Gastroesophageal sphincter (tissue), 4 donors: ENCODE measurements around the gene ESM1. TPM values are rescaled to one million over a fixed set of nuclear protein-coding genes. Genes with fewer than 3 reads are reported as not detected.

ENCODE experiments used
- ATAC-seq: fragments of 150-250 bp; one replicate; pipeline ENCODE4 v1.9.1; 2016; ENCODE audit warnings: mild to moderate bottlenecking, moderate library complexity
- H3K27ac ChIP-seq, 4 donors: fragments of 200-600 bp; sonication (generic) in 3 of 4; 1 replicate in 3 of 4; 2 replicates in 1 of 4; pipeline ENCODE4 v1.5.1; 2016 to 2019
- H3K27me3 ChIP-seq: fragments of 200-600 bp; sonication (generic); one replicate; pipeline ENCODE4 v1.5.1; 2019
- H3K36me3 ChIP-seq, 2 donors: fragments of 200-600 bp; sonication (generic); one replicate each; pipeline ENCODE4 v1.5.1; 2019; ENCODE audit warnings: control low read depth in 1 of 2
- H3K4me1 ChIP-seq, 3 donors: fragments of 200-600 bp; sonication (generic); 1 replicate in 2 of 3; 2 replicates in 1 of 3; pipeline ENCODE4 v1.5.1; 2016 to 2019; ENCODE audit warnings: control low read depth in 2 of 3
- H3K4me3 ChIP-seq, 2 donors: fragments of 200-600 bp; sonication (generic); one replicate each; pipeline ENCODE4 v1.5.1; 2019; ENCODE audit warnings: mild to moderate bottlenecking in 1 of 2, moderate library complexity in 1 of 2
- H3K9me3 ChIP-seq, 3 donors: fragments of 200-600 bp; sonication (generic); one replicate each; pipeline ENCODE4 v1.5.1; 2017 to 2019; ENCODE audit warnings: control low read depth in 2 of 3
- EP300 ChIP-seq: sonication (generic); formaldehyde crosslinking; IDR thresholded peaks from one replicate; pipeline ENCODE4 v1.6.1; 2017; ENCODE audit warnings: antibody characterized with exemption, mild to moderate bottlenecking
- POLR2A ChIP-seq, 2 donors: fragments of 450-650 bp; IDR thresholded peaks; one replicate each; pipeline ENCODE4 v1.6.1; 2017; ENCODE audit warnings: antibody characterized with exemption in 2 of 2, mild to moderate bottlenecking in 2 of 2, moderate library complexity in 1 of 2
- POLR2AphosphoS5 ChIP-seq: sonication (generic); formaldehyde crosslinking; IDR thresholded peaks from one replicate; pipeline ENCODE4 v1.6.1; 2017; ENCODE audit warnings: antibody characterized with exemption
- WGBS, 2 donors: methylation state at CpG; one replicate each; pipeline ENCODE4 v1.1.5; 2018; ENCODE audit warnings: low coverage in 1 of 2; 5-methylcytosine and 5-hydroxymethylcytosine counted together
- total RNA-seq, 4 donors: library from RNA; depleted of rRNA; stranded (reverse); fragments of >200 nt; gene quantifications; one replicate each; pipeline ENCODE4 v1.1.0, GENCODE V29; 2016
- TF ChIP-seq, protein P1 (sequence below), 4 experiments: fragments of 200-600 bp in 2 of 4; fragments of 450-650 bp in 2 of 4; sonication (generic) in 1 of 4; IDR thresholded peaks; one replicate each; pipeline ENCODE4 v1.5.1; 2017 to 2019; ENCODE audit warnings: antibody characterized with exemption in 4 of 4, mild to moderate bottlenecking in 2 of 4, moderate library complexity in 2 of 4

Gene ESM1
- total RNA-seq, 4 donors from 2014 or later, result 0.13 TPM; not detected in 3

DNA sequence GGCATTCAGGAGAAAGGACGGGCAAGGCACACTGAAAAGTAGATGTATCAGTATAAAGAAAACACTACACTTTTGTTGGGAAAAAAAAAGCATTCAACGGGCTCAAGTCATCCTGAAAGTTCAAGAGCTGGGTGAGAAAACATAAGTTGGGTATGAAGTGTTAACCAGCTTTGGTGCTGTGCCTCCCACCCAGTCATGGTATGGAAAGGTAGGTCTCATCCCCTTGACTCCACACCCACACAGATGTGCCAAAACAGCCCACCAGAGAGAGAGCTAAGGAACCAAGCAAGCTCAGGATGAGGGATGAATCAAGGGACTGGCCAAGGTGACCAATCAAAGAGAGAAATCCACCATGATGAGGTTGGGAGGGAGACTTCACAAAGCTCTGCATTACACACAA lies 54.7 kb downstream of the ESM1 start:
- Histone ChIP-seq H3K27me3 (peaks cover 27% of the 10 kb centered on the region), H3K4me3 (no peak overlapping the region), H3K27ac (no peak overlapping the region), H3K9me3 (peaks cover 0 to 6% (median 0%) of the 10 kb centered on the region in 3 donors), H3K4me1 (no peaks in the 10 kb centered on the region), H3K36me3 (no peaks in the 10 kb centered on the region)
- no peak for ATAC-seq
- TF ChIP-seq POLR2AphosphoS5, result no peak
- TF ChIP-seq, protein P1, sequence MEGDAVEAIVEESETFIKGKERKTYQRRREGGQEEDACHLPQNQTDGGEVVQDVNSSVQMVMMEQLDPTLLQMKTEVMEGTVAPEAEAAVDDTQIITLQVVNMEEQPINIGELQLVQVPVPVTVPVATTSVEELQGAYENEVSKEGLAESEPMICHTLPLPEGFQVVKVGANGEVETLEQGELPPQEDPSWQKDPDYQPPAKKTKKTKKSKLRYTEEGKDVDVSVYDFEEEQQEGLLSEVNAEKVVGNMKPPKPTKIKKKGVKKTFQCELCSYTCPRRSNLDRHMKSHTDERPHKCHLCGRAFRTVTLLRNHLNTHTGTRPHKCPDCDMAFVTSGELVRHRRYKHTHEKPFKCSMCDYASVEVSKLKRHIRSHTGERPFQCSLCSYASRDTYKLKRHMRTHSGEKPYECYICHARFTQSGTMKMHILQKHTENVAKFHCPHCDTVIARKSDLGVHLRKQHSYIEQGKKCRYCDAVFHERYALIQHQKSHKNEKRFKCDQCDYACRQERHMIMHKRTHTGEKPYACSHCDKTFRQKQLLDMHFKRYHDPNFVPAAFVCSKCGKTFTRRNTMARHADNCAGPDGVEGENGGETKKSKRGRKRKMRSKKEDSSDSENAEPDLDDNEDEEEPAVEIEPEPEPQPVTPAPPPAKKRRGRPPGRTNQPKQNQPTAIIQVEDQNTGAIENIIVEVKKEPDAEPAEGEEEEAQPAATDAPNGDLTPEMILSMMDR (IDR thresholded peaks at IDR 0.05), result no peak
- TF ChIP-seq EP300, result no peak
- no peak for TF ChIP-seq POLR2A (IDR thresholded peaks at IDR 0.05)
- 78 to 94% methylated on average over 2 of the region's 2 CpGs for WGBS, 2 donors

Other genes starting within 250 kb of the ESM1 start
- 1 to 10 TPM in 2 of 4 donors, under 1 TPM in 1, not detected in 1; 0.19 to 2.6 (median 1.8) TPM for gene GZMK, start 38.7 kb upstream of the ESM1 start, total RNA-seq
- 1 to 10 TPM in 1 of 4 donors, not detected in 3; 3.5 TPM for gene GZMA, start 117.1 kb upstream of the ESM1 start, total RNA-seq
- gene GPX8, start 174.6 kb upstream of the ESM1 start, total RNA-seq, result 10 to 100 TPM in 3 of 4 donors, 1 to 10 TPM in 1; 9.2 to 32.7 (median 11.5) TPM
- not detected for gene CDC20B, start 187.6 kb upstream of the ESM1 start, total RNA-seq
- not detected for gene MCIDAS, start 241.7 kb upstream of the ESM1 start, total RNA-seq
- gene CCNO, start 248.0 kb upstream of the ESM1 start, total RNA-seq, result not detected